Measurements from ENCODE around the gene CYB561D2. TPM values are rescaled to one million over a fixed set of nuclear protein-coding genes. Genes with fewer than 3 reads are reported as not detected.

Gene CYB561D2
- total RNA-seq, 1 experiment from 2014 or later: 27.5 TPM

GRCh38 chr3:50359760-50360110, 9.1 kb downstream of the CYB561D2 start:
- ATAC-seq (peak; percentile 21), DNase-seq (ENCODE audit: low read depth, low spot score) (no peak)
- H3K9me3 ChIP-seq (ENCODE audit: control insufficient read depth, insufficient read depth, low read depth, low read length): no peaks in the 10 kb centered on the region
- BruUV-seq (replicated peaks): no TSS peak
- no peaks in the 10 kb centered on the region for H3K36me3 ChIP-seq (ENCODE audit: control insufficient read depth, insufficient read depth, low read length)
- H3K27me3 ChIP-seq (ENCODE audit: control insufficient read depth, insufficient read depth, low read length): no peaks in the 10 kb centered on the region
- in situ Hi-C loops (cut with HindIII; ENCODE audit: low pct_unique_long_range_greater_than_20kb, low sequenced_read_pairs): no loop called here
- H3K27ac ChIP-seq (ENCODE audit: low read length): peak overlapping the region; percentile 59; the same call in 1 of the 2 replicates
- ChIA-PET POLR2A (no interaction called here), CTCF (no interaction called here)
- H3K4me3 ChIP-seq (ENCODE audit: low read depth in 2 of 2, low read length in 2 of 2): peak overlapping the region; percentile 71 to 79
- H3K4me1 ChIP-seq (ENCODE audit: control insufficient read depth, insufficient read depth, low read length): peaks cover 14% of the 10 kb centered on the region
- TF ChIP-seq, protein P1, sequence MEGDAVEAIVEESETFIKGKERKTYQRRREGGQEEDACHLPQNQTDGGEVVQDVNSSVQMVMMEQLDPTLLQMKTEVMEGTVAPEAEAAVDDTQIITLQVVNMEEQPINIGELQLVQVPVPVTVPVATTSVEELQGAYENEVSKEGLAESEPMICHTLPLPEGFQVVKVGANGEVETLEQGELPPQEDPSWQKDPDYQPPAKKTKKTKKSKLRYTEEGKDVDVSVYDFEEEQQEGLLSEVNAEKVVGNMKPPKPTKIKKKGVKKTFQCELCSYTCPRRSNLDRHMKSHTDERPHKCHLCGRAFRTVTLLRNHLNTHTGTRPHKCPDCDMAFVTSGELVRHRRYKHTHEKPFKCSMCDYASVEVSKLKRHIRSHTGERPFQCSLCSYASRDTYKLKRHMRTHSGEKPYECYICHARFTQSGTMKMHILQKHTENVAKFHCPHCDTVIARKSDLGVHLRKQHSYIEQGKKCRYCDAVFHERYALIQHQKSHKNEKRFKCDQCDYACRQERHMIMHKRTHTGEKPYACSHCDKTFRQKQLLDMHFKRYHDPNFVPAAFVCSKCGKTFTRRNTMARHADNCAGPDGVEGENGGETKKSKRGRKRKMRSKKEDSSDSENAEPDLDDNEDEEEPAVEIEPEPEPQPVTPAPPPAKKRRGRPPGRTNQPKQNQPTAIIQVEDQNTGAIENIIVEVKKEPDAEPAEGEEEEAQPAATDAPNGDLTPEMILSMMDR (IDR thresholded peaks at IDR 0.05): no peak
- TF ChIP-seq SIN3A (IDR thresholded peaks at IDR 0.05; ENCODE audit: borderline replicate concordance, insufficient read depth, low read depth, low read length): no peak
- no peak for TF ChIP-seq REST (IDR thresholded peaks at IDR 0.05; ENCODE audit: insufficient read depth in 1 of 2, low read depth in 2 of 2, low read length in 1 of 2)
- no peak for TF ChIP-seq POLR2AphosphoS5 (IDR thresholded peaks at IDR 0.05; ENCODE audit: low read depth, low read length)
- no peak for TF ChIP-seq TCF7L2 (IDR thresholded peaks at IDR 0.05; ENCODE audit: low read depth, low read length)
- intact Hi-C loops (cut with micrococcal nuclease; ENCODE audit: unreplicated experiment): no loop called here

- no peaks in the 10 kb centered on the region for H3K36me3 ChIP-seq (ENCODE audit: control insufficient read depth, insufficient read depth, low read length)
- intact Hi-C loops (cut with micrococcal nuclease; ENCODE audit: unreplicated experiment) (no loop called here), in situ Hi-C loops (cut with HindIII; ENCODE audit: low pct_unique_long_range_greater_than_20kb, low sequenced_read_pairs) (no loop called here)
- no TSS peak for BruUV-seq (replicated peaks)
- H3K4me1 ChIP-seq (ENCODE audit: control insufficient read depth, insufficient read depth, low read length): no peaks in the 10 kb centered on the region
- ChIA-PET POLR2A (no interaction called here), CTCF (interaction anchor here (0.6 kb wide), 1 partner anchor 250 kb away, joined by 7 read pairs; no protein-coding TSS in a partner anchor)
- TF ChIP-seq TCF7L2 (IDR thresholded peaks at IDR 0.05; ENCODE audit: low read depth, low read length): no peak
- no peak for TF ChIP-seq SIN3A (IDR thresholded peaks at IDR 0.05; ENCODE audit: borderline replicate concordance, insufficient read depth, low read depth, low read length)
- TF ChIP-seq REST (IDR thresholded peaks at IDR 0.05; ENCODE audit: insufficient read depth in 1 of 2, low read depth in 2 of 2, low read length in 1 of 2): no peak
- TF ChIP-seq, protein P1 (IDR thresholded peaks at IDR 0.05): no peak
- TF ChIP-seq POLR2AphosphoS5 (IDR thresholded peaks at IDR 0.05; ENCODE audit: low read depth, low read length): no peak
- H3K27ac ChIP-seq (ENCODE audit: low read length): no peak overlapping the region
- no peaks in the 10 kb centered on the region for H3K27me3 ChIP-seq (ENCODE audit: control insufficient read depth, insufficient read depth, low read length)
- peak overlapping the region; percentile 23 to 58; a peak in 3 of 4 replicates for H3K4me3 ChIP-seq (ENCODE audit: low read depth in 2 of 2, low read length in 2 of 2)
- DNase-seq (ENCODE audit: low read depth, low spot score): no peak
- H3K9me3 ChIP-seq (ENCODE audit: control insufficient read depth, insufficient read depth, low read depth, low read length): no peaks in the 10 kb centered on the region
- ATAC-seq: peak; percentile 37
These were observed 14.0 kb downstream of the CYB561D2 start for GRCh38 chr3:50364573-50365079.
